Fibroblast of lung (primary cell): Measurements from ENCODE around the gene HOXB1. TPM values are rescaled to one million over a fixed set of nuclear protein-coding genes. Genes with fewer than 3 reads are reported as not detected.

Experiments used
- DNase-seq, 2 donors: peaks; one replicate each; pipeline versions ENCODE4 v3.0.0 to v3.0.0-alpha.2; 2010; ENCODE audit warnings: low read depth in 2 of 2
- H2AFZ ChIP-seq: 2 replicates; pipeline ENCODE4 v1.5.1; 2012; ENCODE audit warnings: low read length, control low read depth, inconsistent platforms
- H3K27ac ChIP-seq: 2 replicates; pipeline ENCODE4 v1.5.1; 2011; ENCODE audit warnings: low read length, control low read depth; ENCODE audit not compliant: insufficient read depth
- H3K27me3 ChIP-seq: 2 replicates; pipeline ENCODE4 v1.5.1; 2011; ENCODE audit warnings: mild to moderate bottlenecking, low read length; ENCODE audit not compliant: control insufficient read depth, insufficient read depth
- H3K36me3 ChIP-seq: 2 replicates; pipeline ENCODE4 v1.5.1; 2011; ENCODE audit warnings: low read length; ENCODE audit not compliant: control insufficient read depth, insufficient read depth
- H3K4me1 ChIP-seq: 2 replicates; pipeline ENCODE4 v1.5.1; 2011; ENCODE audit warnings: low read length; ENCODE audit not compliant: control insufficient read depth, insufficient read depth; ENCODE audit errors: extremely low read depth
- H3K4me2 ChIP-seq: 2 replicates; pipeline ENCODE4 v1.5.1; 2011; ENCODE audit warnings: low read length, control low read depth; ENCODE audit not compliant: insufficient read depth; ENCODE audit errors: extremely low read depth
- H3K4me3 ChIP-seq, 4 experiments: fragments of 200-600 bp in 1 of 4; sonication (generic) in 1 of 4; replicated peaks in 1 of 4; 2 replicates each; pipeline ENCODE4 v1.5.1; 2011 to 2016; ENCODE audit warnings: low read length in 4 of 4, low read depth in 3 of 4, mild to moderate bottlenecking in 3 of 4, control low read depth in 2 of 4, inconsistent platforms in 1 of 4, mixed read lengths in 1 of 4; ENCODE audit not compliant: insufficient read depth in 1 of 4; ENCODE audit errors: control extremely low read depth in 1 of 4
- H3K79me2 ChIP-seq: 2 replicates; pipeline ENCODE4 v1.5.1; 2012; ENCODE audit warnings: mild to moderate bottlenecking, low read length, inconsistent platforms; ENCODE audit not compliant: control insufficient read depth, insufficient read depth
- H3K9ac ChIP-seq: 2 replicates; pipeline ENCODE4 v1.5.1; 2011; ENCODE audit warnings: mild to moderate bottlenecking, low read length, control low read depth; ENCODE audit not compliant: insufficient read depth
- H3K9me3 ChIP-seq: 2 replicates; pipeline ENCODE4 v1.5.1; 2012; ENCODE audit warnings: low read depth, low read length; ENCODE audit not compliant: control insufficient read depth, insufficient read depth
- H4K20me1 ChIP-seq: 2 replicates; pipeline ENCODE4 v1.5.1; 2011; ENCODE audit warnings: low read length; ENCODE audit not compliant: control insufficient read depth, insufficient read depth; ENCODE audit errors: extremely low read depth
- EZH2 ChIP-seq: IDR thresholded peaks from 2 replicates; pipeline ENCODE4 v1.5.1; 2012; ENCODE audit warnings: low read length, control low read depth, mild to moderate bottlenecking; ENCODE audit errors: missing control alignments
- polyA plus RNA-seq, 2 donors: library from polyadenylated mRNA; depleted of rRNA in 1 of 2; stranded (reverse) in 1 of 2; unstranded in 1 of 2; fragments of >200 nt; gene quantifications; 2 replicates each; pipeline ENCODE4 v1.2.1, GENCODE V29; 2011 to 2012; ENCODE audit warnings: missing spikeins in 1 of 2
- total RNA-seq: library from RNA; depleted of rRNA; stranded (reverse); fragments of >200 nt; gene quantifications from 2 replicates; pipeline ENCODE4 v1.2.1, GENCODE V29; 2014
- TF ChIP-seq, protein P1 (sequence below), 2 donors: IDR thresholded peaks in 1 of 2; conservative IDR thresholded peaks in 1 of 2; 1 replicate in 1 of 2; 2 replicates in 1 of 2; pipeline ENCODE4 v1.5.1; 2011 to 2012; ENCODE audit warnings: low read length in 2 of 2, control low read depth in 1 of 2, inconsistent platforms in 1 of 2, low read depth in 1 of 2, mild to moderate bottlenecking in 1 of 2

Gene HOXB1
- total and polyA plus RNA-seq, 2 donors (not counting 1 experiment from before 2014, with no cell fraction given): not detected

DNA sequence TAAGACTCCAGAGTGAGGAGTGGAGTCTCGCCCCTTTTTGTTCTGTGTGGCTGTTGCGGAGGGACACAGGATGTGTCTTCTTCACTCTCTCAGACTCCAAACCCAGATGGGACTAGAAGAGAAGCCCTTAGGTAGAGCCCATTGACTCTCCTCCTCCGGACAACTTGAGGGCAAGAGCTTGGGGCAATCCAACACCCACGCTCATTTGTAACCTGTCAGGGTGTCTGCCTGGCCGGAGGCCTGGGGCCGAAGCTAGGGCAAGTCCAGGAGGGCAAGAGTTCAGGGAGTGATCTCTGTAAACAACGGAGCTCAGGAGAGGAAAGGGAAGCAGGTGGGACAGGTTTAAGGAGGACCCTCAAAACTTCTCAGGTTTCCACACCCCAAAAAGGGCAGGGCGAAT, 1.4 kb upstream of the HOXB1 start:
- H3K79me2 ChIP-seq: no peaks in the 10 kb centered on the region
- H3K4me3 ChIP-seq: no peak overlapping the region
- H3K9ac ChIP-seq: no peak overlapping the region
- H2AFZ ChIP-seq: no peak overlapping the region
- H3K9me3 ChIP-seq: no peaks in the 10 kb centered on the region
- no peaks in the 10 kb centered on the region for H4K20me1 ChIP-seq
- no peak overlapping the region for H3K4me2 ChIP-seq
- DNase-seq: no peak
- H3K4me1 ChIP-seq: peaks cover 3% of the 10 kb centered on the region
- TF ChIP-seq EZH2: no peak
- TF ChIP-seq, protein P1, sequence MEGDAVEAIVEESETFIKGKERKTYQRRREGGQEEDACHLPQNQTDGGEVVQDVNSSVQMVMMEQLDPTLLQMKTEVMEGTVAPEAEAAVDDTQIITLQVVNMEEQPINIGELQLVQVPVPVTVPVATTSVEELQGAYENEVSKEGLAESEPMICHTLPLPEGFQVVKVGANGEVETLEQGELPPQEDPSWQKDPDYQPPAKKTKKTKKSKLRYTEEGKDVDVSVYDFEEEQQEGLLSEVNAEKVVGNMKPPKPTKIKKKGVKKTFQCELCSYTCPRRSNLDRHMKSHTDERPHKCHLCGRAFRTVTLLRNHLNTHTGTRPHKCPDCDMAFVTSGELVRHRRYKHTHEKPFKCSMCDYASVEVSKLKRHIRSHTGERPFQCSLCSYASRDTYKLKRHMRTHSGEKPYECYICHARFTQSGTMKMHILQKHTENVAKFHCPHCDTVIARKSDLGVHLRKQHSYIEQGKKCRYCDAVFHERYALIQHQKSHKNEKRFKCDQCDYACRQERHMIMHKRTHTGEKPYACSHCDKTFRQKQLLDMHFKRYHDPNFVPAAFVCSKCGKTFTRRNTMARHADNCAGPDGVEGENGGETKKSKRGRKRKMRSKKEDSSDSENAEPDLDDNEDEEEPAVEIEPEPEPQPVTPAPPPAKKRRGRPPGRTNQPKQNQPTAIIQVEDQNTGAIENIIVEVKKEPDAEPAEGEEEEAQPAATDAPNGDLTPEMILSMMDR (conservative IDR thresholded peaks at IDR 0.05 in 1 of 2, IDR thresholded peaks at IDR 0.05 in 1 of 2; ENCODE audit: low read depth in 1 of 2, low read length in 2 of 2): no peak
- H3K27ac ChIP-seq: no peak overlapping the region
- no peaks in the 10 kb centered on the region for H3K27me3 ChIP-seq
- no peaks in the 10 kb centered on the region for H3K36me3 ChIP-seq

DNA sequence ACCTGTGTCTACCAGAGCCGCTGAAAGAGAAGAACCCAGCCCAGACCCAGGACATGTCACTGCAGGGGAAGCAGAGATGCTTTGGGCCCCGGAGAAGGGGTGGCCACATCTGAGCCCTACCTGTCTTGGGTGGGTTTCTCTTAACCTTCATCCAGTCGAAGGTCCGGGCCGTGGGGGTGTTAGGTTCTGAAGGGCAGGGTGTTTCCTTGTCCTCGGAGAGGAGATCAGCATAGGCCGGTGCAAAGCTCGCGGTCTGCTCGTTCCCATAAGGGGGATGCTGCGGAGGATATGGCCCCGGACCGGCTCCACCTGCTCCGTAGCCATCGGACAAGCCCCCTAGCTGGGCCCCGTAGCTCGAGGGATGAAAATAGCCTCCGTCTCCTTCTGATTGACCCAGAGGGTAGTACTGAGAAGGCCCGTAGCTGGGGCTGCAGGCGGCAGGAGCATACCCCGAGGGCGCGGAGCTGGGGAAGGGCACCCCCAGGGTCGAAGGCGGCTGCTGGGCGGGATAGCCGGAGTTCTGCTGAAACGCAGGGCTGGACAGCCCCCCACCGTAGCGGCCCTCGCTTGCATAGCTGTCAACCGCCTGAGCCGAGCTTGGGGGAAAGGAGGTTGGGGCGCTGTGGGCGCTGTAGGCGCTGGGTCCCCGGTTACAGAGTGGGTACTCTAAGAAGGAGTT, 464 bp downstream of the HOXB1 start:
- Histone ChIP-seq H3K9ac (no peak overlapping the region), H3K79me2 (no peaks in the 10 kb centered on the region), H3K36me3 (no peaks in the 10 kb centered on the region), H3K9me3 (no peaks in the 10 kb centered on the region), H3K27ac (no peak overlapping the region), H4K20me1 (no peaks in the 10 kb centered on the region), H2AFZ (no peak overlapping the region), H3K27me3 (no peaks in the 10 kb centered on the region), H3K4me2 (no peak overlapping the region), H3K4me3 (no peak overlapping the region), H3K4me1 (no peaks in the 10 kb centered on the region)
- DNase-seq: no peak
- no peak for TF ChIP-seq EZH2
- TF ChIP-seq, protein P1 (conservative IDR thresholded peaks at IDR 0.05 in 1 of 2, IDR thresholded peaks at IDR 0.05 in 1 of 2; ENCODE audit: low read depth in 1 of 2, low read length in 2 of 2): no peak

DNA sequence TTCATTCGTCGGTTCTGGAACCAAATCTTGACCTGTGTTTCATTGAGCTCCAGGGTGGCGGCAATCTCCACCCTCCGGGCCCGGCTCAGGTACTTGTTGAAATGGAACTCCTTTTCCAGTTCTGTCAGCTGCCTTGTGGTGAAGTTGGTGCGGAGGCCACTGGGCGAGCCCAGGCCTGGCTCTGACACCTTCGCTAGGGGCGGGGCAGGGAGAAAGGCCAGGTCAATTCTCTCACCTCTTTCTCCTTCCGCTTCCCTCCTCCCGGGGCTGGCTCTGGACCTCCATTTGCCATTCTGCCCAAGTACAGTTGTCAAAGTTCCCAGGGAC, 1.2 kb downstream of the HOXB1 start:
- no peaks in the 10 kb centered on the region for H4K20me1 ChIP-seq
- H3K4me3 ChIP-seq: no peak overlapping the region
- no peak overlapping the region for H3K9ac ChIP-seq
- TF ChIP-seq EZH2: no peak
- TF ChIP-seq, protein P1 (conservative IDR thresholded peaks at IDR 0.05 in 1 of 2, IDR thresholded peaks at IDR 0.05 in 1 of 2; ENCODE audit: low read depth in 1 of 2, low read length in 2 of 2): no peak
- no peaks in the 10 kb centered on the region for H3K79me2 ChIP-seq
- DNase-seq: no peak
- no peaks in the 10 kb centered on the region for H3K4me1 ChIP-seq
- H3K9me3 ChIP-seq: no peaks in the 10 kb centered on the region
- no peaks in the 10 kb centered on the region for H3K27me3 ChIP-seq
- H2AFZ ChIP-seq: no peak overlapping the region
- no peak overlapping the region for H3K4me2 ChIP-seq
- no peaks in the 10 kb centered on the region for H3K36me3 ChIP-seq
- H3K27ac ChIP-seq: no peak overlapping the region
